ENCODE data around the gene PLXNA4.

The PLXNA4 gene

GRCh38 chr7:132423594-132424200 is 152.6 kb downstream of the PLXNA4 start:
- Histone ChIP-seq H3K79me1 (ENCODE audit: low read length) (no peaks in the 10 kb centered on the region), H3K79me2 (ENCODE audit: control insufficient read depth, insufficient read depth, low read length, poor library complexity) (no peaks in the 10 kb centered on the region), H3K4me1 (ENCODE audit: control insufficient read depth in 1 of 2, insufficient read depth in 2 of 2, low read length in 2 of 2) (peaks cover 0 to 3% of the 10 kb centered on the region in 2 experiments), H3K18ac (ENCODE audit: low read length) (no peak overlapping the region), H4K12ac (ENCODE audit: low read depth, low read length) (no peak overlapping the region), H3K36me3 (ENCODE audit: control insufficient read depth in 1 of 2, insufficient read depth in 2 of 2, low read length in 2 of 2) (no peaks in the 10 kb centered on the region), H3K9ac (ENCODE audit: low read length) (no peak overlapping the region), H2BK120ac (ENCODE audit: insufficient read depth, low read length, poor library complexity) (no peak overlapping the region), H2BK5ac (ENCODE audit: low read depth, low read length, poor library complexity) (no peak overlapping the region), H3K9me3 (ENCODE audit: insufficient read depth, low read depth, low read length) (no peaks in the 10 kb centered on the region), H3K4me3 (ENCODE audit: low read depth, low read length) (no peak overlapping the region), H3K23ac (ENCODE audit: low read length) (no peak overlapping the region), H3K27ac (ENCODE audit: low read depth, low read length) (no peak overlapping the region), H2BK12ac (ENCODE audit: low read length) (no peak overlapping the region), H3K14ac (ENCODE audit: low read length) (no peak overlapping the region), H4K8ac (ENCODE audit: low read depth, low read length) (no peak overlapping the region), H3K4ac (ENCODE audit: low read depth, low read length) (no peak overlapping the region), H4K91ac (ENCODE audit: low read depth, low read length) (no peak overlapping the region), H2AK5ac (ENCODE audit: low read length) (no peak overlapping the region), H2AFZ (ENCODE audit: insufficient read depth, low read length, poor library complexity) (no peak overlapping the region), H3K4me2 (ENCODE audit: low read length) (no peak overlapping the region), H3K27me3 (ENCODE audit: insufficient read depth, low read length) (no peaks in the 10 kb centered on the region)
- WGBS (ENCODE audit: extremely low coverage, insufficient coverage, insufficient read length) = no CpG with 5 or more reads among the region's 10 CpGs
- no peak for DNase-seq

GRCh38 chr7:132422502-132423111 is 153.7 kb downstream of the PLXNA4 start:
- H2BK5ac ChIP-seq (ENCODE audit: low read depth, low read length, poor library complexity) = no peak overlapping the region
- no peak overlapping the region for H3K23ac ChIP-seq (ENCODE audit: low read length)
- no peak overlapping the region for H2AFZ ChIP-seq (ENCODE audit: insufficient read depth, low read length, poor library complexity)
- no peak overlapping the region for H4K8ac ChIP-seq (ENCODE audit: low read depth, low read length)
- H4K91ac ChIP-seq (ENCODE audit: low read depth, low read length) = no peak overlapping the region
- WGBS (ENCODE audit: extremely low coverage, insufficient coverage, insufficient read length) = no CpG with 5 or more reads among the region's 12 CpGs
- H3K36me3 ChIP-seq (ENCODE audit: control insufficient read depth in 1 of 2, insufficient read depth in 2 of 2, low read length in 2 of 2) = no peaks in the 10 kb centered on the region
- H3K79me2 ChIP-seq (ENCODE audit: control insufficient read depth, insufficient read depth, low read length, poor library complexity) = no peaks in the 10 kb centered on the region
- no peak overlapping the region for H3K4me3 ChIP-seq (ENCODE audit: low read depth, low read length)
- no peaks in the 10 kb centered on the region for H3K9me3 ChIP-seq (ENCODE audit: insufficient read depth, low read depth, low read length)
- H4K12ac ChIP-seq (ENCODE audit: low read depth, low read length) = no peak overlapping the region
- no peaks in the 10 kb centered on the region for H3K27me3 ChIP-seq (ENCODE audit: insufficient read depth, low read length)
- H3K14ac ChIP-seq (ENCODE audit: low read length) = no peak overlapping the region
- no peaks in the 10 kb centered on the region for H3K79me1 ChIP-seq (ENCODE audit: low read length)
- H3K4me1 ChIP-seq (ENCODE audit: control insufficient read depth in 1 of 2, insufficient read depth in 2 of 2, low read length in 2 of 2) = peaks cover 0 to 3% of the 10 kb centered on the region in 2 experiments
- no peak overlapping the region for H3K4me2 ChIP-seq (ENCODE audit: low read length)
- H2AK5ac ChIP-seq (ENCODE audit: low read length) = no peak overlapping the region
- no peak overlapping the region for H2BK12ac ChIP-seq (ENCODE audit: low read length)
- DNase-seq = no peak
- H3K27ac ChIP-seq (ENCODE audit: low read depth, low read length) = no peak overlapping the region
- no peak overlapping the region for H3K9ac ChIP-seq (ENCODE audit: low read length)
- no peak overlapping the region for H3K4ac ChIP-seq (ENCODE audit: low read depth, low read length)
- no peak overlapping the region for H2BK120ac ChIP-seq (ENCODE audit: insufficient read depth, low read length, poor library complexity)
- H3K18ac ChIP-seq (ENCODE audit: low read length) = no peak overlapping the region

GRCh38 chr7:132420527-132420926 is 155.7 kb downstream of the PLXNA4 start:
- Histone ChIP-seq H2BK12ac (ENCODE audit: low read length) (no peak overlapping the region), H3K9ac (ENCODE audit: low read length) (no peak overlapping the region), H3K9me3 (ENCODE audit: insufficient read depth, low read depth, low read length) (no peaks in the 10 kb centered on the region), H3K4me3 (ENCODE audit: low read depth, low read length) (no peak overlapping the region), H3K36me3 (ENCODE audit: control insufficient read depth in 1 of 2, insufficient read depth in 2 of 2, low read length in 2 of 2) (no peaks in the 10 kb centered on the region), H4K91ac (ENCODE audit: low read depth, low read length) (no peak overlapping the region), H3K79me2 (ENCODE audit: control insufficient read depth, insufficient read depth, low read length, poor library complexity) (no peaks in the 10 kb centered on the region), H3K79me1 (ENCODE audit: low read length) (no peaks in the 10 kb centered on the region), H4K8ac (ENCODE audit: low read depth, low read length) (no peak overlapping the region), H3K4me2 (ENCODE audit: low read length) (no peak overlapping the region), H2AFZ (ENCODE audit: insufficient read depth, low read length, poor library complexity) (no peak overlapping the region), H2BK5ac (ENCODE audit: low read depth, low read length, poor library complexity) (no peak overlapping the region), H2AK5ac (ENCODE audit: low read length) (no peak overlapping the region), H3K4ac (ENCODE audit: low read depth, low read length) (no peak overlapping the region), H4K12ac (ENCODE audit: low read depth, low read length) (no peak overlapping the region), H3K27me3 (ENCODE audit: insufficient read depth, low read length) (no peaks in the 10 kb centered on the region), H3K4me1 (ENCODE audit: control insufficient read depth in 1 of 2, insufficient read depth in 2 of 2, low read length in 2 of 2) (peaks cover 0 to 3% of the 10 kb centered on the region in 2 experiments), H3K18ac (ENCODE audit: low read length) (no peak overlapping the region), H3K27ac (ENCODE audit: low read depth, low read length) (no peak overlapping the region), H2BK120ac (ENCODE audit: insufficient read depth, low read length, poor library complexity) (no peak overlapping the region), H3K14ac (ENCODE audit: low read length) (no peak overlapping the region), H3K23ac (ENCODE audit: low read length) (no peak overlapping the region)
- no peak for DNase-seq
- WGBS (ENCODE audit: extremely low coverage, insufficient coverage, insufficient read length) = no CpG with 5 or more reads among the region's 2 CpGs

GRCh38 chr7:132419542-132419941 is 156.7 kb downstream of the PLXNA4 start:
- no peak overlapping the region for H3K4ac ChIP-seq (ENCODE audit: low read depth, low read length)
- H3K79me2 ChIP-seq (ENCODE audit: control insufficient read depth, insufficient read depth, low read length, poor library complexity) = no peaks in the 10 kb centered on the region
- H3K27ac ChIP-seq (ENCODE audit: low read depth, low read length) = no peak overlapping the region
- DNase-seq = no peak
- H3K36me3 ChIP-seq (ENCODE audit: control insufficient read depth in 1 of 2, insufficient read depth in 2 of 2, low read length in 2 of 2) = no peaks in the 10 kb centered on the region
- H4K8ac ChIP-seq (ENCODE audit: low read depth, low read length) = no peak overlapping the region
- H2AFZ ChIP-seq (ENCODE audit: insufficient read depth, low read length, poor library complexity) = no peak overlapping the region
- no peak overlapping the region for H4K91ac ChIP-seq (ENCODE audit: low read depth, low read length)
- H2AK5ac ChIP-seq (ENCODE audit: low read length) = no peak overlapping the region
- H2BK5ac ChIP-seq (ENCODE audit: low read depth, low read length, poor library complexity) = no peak overlapping the region
- no peaks in the 10 kb centered on the region for H3K79me1 ChIP-seq (ENCODE audit: low read length)
- H3K9ac ChIP-seq (ENCODE audit: low read length) = no peak overlapping the region
- H3K4me3 ChIP-seq (ENCODE audit: low read depth, low read length) = no peak overlapping the region
- no CpG with 5 or more reads among the region's 2 CpGs for WGBS (ENCODE audit: extremely low coverage, insufficient coverage, insufficient read length)
- no peak overlapping the region for H2BK120ac ChIP-seq (ENCODE audit: insufficient read depth, low read length, poor library complexity)
- H3K18ac ChIP-seq (ENCODE audit: low read length) = no peak overlapping the region
- no peak overlapping the region for H3K14ac ChIP-seq (ENCODE audit: low read length)
- peaks cover 0 to 3% of the 10 kb centered on the region in 2 experiments for H3K4me1 ChIP-seq (ENCODE audit: control insufficient read depth in 1 of 2, insufficient read depth in 2 of 2, low read length in 2 of 2)
- no peak overlapping the region for H3K4me2 ChIP-seq (ENCODE audit: low read length)
- H2BK12ac ChIP-seq (ENCODE audit: low read length) = no peak overlapping the region
- H3K9me3 ChIP-seq (ENCODE audit: insufficient read depth, low read depth, low read length) = no peaks in the 10 kb centered on the region
- no peak overlapping the region for H3K23ac ChIP-seq (ENCODE audit: low read length)
- no peaks in the 10 kb centered on the region for H3K27me3 ChIP-seq (ENCODE audit: insufficient read depth, low read length)
- no peak overlapping the region for H4K12ac ChIP-seq (ENCODE audit: low read depth, low read length)

Measured in trophoblast cell (in vitro differentiated cells and primary cell).